ENCODE results near the gene FANCI.

- no peak for TF ChIP-seq GATA2 (IDR thresholded peaks at IDR 0.05; ENCODE audit: low read depth, low read length)
- no peak for TF ChIP-seq GATA3 (IDR thresholded peaks at IDR 0.05; ENCODE audit: low read depth, low read length)
These were observed 47.9 kb upstream of the FANCI start for GRCh38 chr15:89195836-89196235.
